Smooth muscle cell (in vitro differentiated cells): ENCODE measurements around the gene RHOF. TPM values are rescaled to one million over a fixed set of nuclear protein-coding genes. Genes with fewer than 3 reads are reported as not detected.

Experiments
- DNase-seq: peaks from one replicate; lab custom pipeline; 2025; ENCODE audit not compliant: unreplicated experiment; lab: John Stamatoyannopoulos, UW
- H2AFZ ChIP-seq: fragments of 200-600 bp; sonication (generic); 2 replicates; pipeline ENCODE4 v1.6.0; 2016; ENCODE audit warnings: antibody characterized with exemption, low read depth, mild to moderate bottlenecking
- H3F3A ChIP-seq: fragments of 200-600 bp; sonication (generic); 2 replicates; pipeline ENCODE4 v1.6.0; 2017; ENCODE audit warnings: antibody characterized with exemption, low read depth
- H3K27ac ChIP-seq: fragments of 200-600 bp; sonication (generic); 2 replicates; pipeline ENCODE4 v1.5.1; 2016; ENCODE audit warnings: low read depth, mild to moderate bottlenecking
- H3K27me3 ChIP-seq: fragments of 200-600 bp; sonication (generic); 2 replicates; pipeline ENCODE4 v1.6.1; 2016; ENCODE audit warnings: low read depth, mild to moderate bottlenecking
- H3K36me3 ChIP-seq: fragments of 200-600 bp; sonication (generic); 2 replicates; pipeline ENCODE4 v1.5.1; 2016; ENCODE audit warnings: low read depth
- H3K4me1 ChIP-seq: fragments of 200-600 bp; sonication (generic); 2 replicates; pipeline ENCODE4 v1.5.1; 2016; ENCODE audit warnings: low read depth
- H3K4me2 ChIP-seq: fragments of 200-600 bp; sonication (generic); 2 replicates; pipeline ENCODE4 v1.6.0; 2016; ENCODE audit warnings: mild to moderate bottlenecking
- H3K4me3 ChIP-seq: fragments of 200-600 bp; sonication (generic); 2 replicates; pipeline ENCODE4 v1.5.1; 2016; ENCODE audit warnings: mild to moderate bottlenecking
- H3K79me2 ChIP-seq: fragments of 200-600 bp; sonication (generic); 2 replicates; pipeline ENCODE4 v1.6.0; 2016; ENCODE audit warnings: low read depth, mild to moderate bottlenecking
- H3K9ac ChIP-seq: fragments of 200-600 bp; sonication (generic); 2 replicates; pipeline ENCODE4 v1.6.0; 2016; ENCODE audit warnings: low read depth
- H3K9me3 ChIP-seq: fragments of 200-600 bp; sonication (generic); replicated peaks from 2 replicates; pipeline ENCODE4 v1.5.1; 2016; ENCODE audit warnings: low read depth
- H4K20me1 ChIP-seq: fragments of 200-600 bp; sonication (generic); 2 replicates; pipeline ENCODE4 v1.6.0; 2016; ENCODE audit warnings: low read depth
- CTCF ChIP-seq: fragments of 200-600 bp; sonication (generic); IDR thresholded peaks from 2 replicates; pipeline ENCODE4 v1.5.1; 2017; ENCODE audit warnings: borderline replicate concordance, mild to moderate bottlenecking, antibody characterized with exemption; ENCODE audit not compliant: insufficient read depth, poor library complexity, severe bottlenecking
- whole genome bisulfite sequencing: methylation state at CpG from one replicate; pipeline ENCODE4 v1.1.7; 2016; ENCODE audit warnings: low lambda C conversion rate; 5-methylcytosine and 5-hydroxymethylcytosine counted together
- polyA plus RNA-seq: library from polyadenylated mRNA; unstranded; fragments of >200 nt; fragmentation: Nextera tagmentation; extraction: Ambion mirVana; gene quantifications from 2 replicates; pipeline ENCODE4 v1.2.1, GENCODE V29; 2016
- total RNA-seq: library from RNA; depleted of rRNA; stranded (reverse); fragments of >200 nt; gene quantifications from 2 replicates; pipeline ENCODE4 v1.2.3, GENCODE V29; 2014

The RHOF gene
- total and polyA plus RNA-seq, 2 experiments from 2014 or later, result 15.3 to 25.9 TPM

DNA sequence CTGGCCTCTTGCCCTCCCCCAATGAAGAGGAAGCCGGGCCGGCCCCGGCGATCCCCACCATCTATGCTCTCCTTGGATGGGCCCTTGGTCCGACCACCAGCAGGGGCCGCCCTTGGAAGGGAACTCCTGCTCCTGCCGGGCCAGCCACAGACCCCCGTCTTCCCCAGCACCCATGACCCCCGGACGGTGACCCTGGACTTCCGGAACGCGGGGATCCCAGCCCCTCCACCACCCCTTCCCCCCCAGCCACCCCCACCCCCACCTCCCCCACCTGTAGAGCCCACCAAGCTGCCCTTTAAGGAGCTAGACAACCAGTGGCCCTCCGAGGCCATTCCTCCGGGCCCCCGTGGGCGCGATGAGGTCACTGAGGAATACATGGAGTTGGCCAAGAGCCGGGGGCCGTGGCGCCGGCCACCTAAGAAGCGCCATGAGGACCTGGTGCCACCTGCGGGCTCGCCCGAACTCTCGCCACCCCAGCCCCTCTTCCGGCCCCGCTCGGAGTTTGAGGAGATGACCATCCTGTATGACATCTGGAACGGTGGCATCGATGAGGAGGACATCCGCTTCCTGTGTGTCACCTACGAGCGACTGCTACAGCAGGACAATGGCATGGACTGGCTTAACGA is 29.7 kb upstream of the RHOF start:
- no peak overlapping the region for H2AFZ ChIP-seq
- DNase-seq, result no peak
- TF ChIP-seq CTCF, result no peak
- no peak overlapping the region for H3K4me3 ChIP-seq
- no peaks in the 10 kb centered on the region for H3K36me3 ChIP-seq
- no peak overlapping the region for H3K9ac ChIP-seq
- no peak overlapping the region for H3K4me2 ChIP-seq
- H3K4me1 ChIP-seq, result no peaks in the 10 kb centered on the region
- H3K79me2 ChIP-seq, result no peaks in the 10 kb centered on the region
- WGBS, result 97% methylated on average over 23 of the region's 36 CpGs
- H3K9me3 ChIP-seq, result no peaks in the 10 kb centered on the region
- no peaks in the 10 kb centered on the region for H3F3A ChIP-seq
- H3K27ac ChIP-seq, result no peak overlapping the region
- peaks cover 5% of the 10 kb centered on the region for H4K20me1 ChIP-seq
- H3K27me3 ChIP-seq, result no peaks in the 10 kb centered on the region

- Histone ChIP-seq H3K27ac (no peak overlapping the region), H3K27me3 (no peaks in the 10 kb centered on the region), H4K20me1 (peaks cover 5% of the 10 kb centered on the region), H3K79me2 (no peaks in the 10 kb centered on the region), H3K4me3 (no peak overlapping the region), H3K4me1 (no peaks in the 10 kb centered on the region), H2AFZ (no peak overlapping the region), H3K9me3 (no peaks in the 10 kb centered on the region), H3K9ac (no peak overlapping the region), H3K36me3 (no peaks in the 10 kb centered on the region), H3K4me2 (no peak overlapping the region), H3F3A (no peaks in the 10 kb centered on the region)
- 97% methylated on average over 26 of the region's 39 CpGs for WGBS
- no peak for TF ChIP-seq CTCF
- no peak for DNase-seq
Observed at GRCh38 chr12:121822393-121823100, 29.1 kb upstream of the RHOF start.

DNA sequence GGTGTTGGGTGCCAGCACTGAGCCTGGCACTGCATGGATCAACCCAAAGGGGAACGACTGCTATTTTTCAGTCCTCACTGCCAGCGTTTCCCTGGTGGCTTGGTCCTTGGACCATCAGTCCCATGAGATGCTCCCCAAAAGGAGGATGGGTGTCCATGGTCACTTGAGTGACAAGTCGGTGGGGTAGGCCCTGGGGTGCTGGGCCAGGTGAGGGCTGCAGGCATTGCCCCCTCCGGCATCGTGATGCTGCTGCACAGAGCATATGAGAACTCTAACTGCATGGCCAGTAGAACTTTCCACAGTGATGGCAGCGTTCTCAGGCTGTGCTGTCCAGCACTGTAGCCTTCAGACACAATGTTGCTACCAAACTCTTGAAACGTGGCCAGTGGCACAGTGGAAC is 26.6 kb upstream of the RHOF start:
- Histone ChIP-seq H4K20me1 (peaks cover 18% of the 10 kb centered on the region), H3K36me3 (no peaks in the 10 kb centered on the region), H3K79me2 (peaks cover 5% of the 10 kb centered on the region), H2AFZ (no peak overlapping the region), H3K4me1 (no peaks in the 10 kb centered on the region), H3K9ac (no peak overlapping the region), H3K27ac (no peak overlapping the region), H3F3A (no peaks in the 10 kb centered on the region), H3K27me3 (no peaks in the 10 kb centered on the region), H3K9me3 (no peaks in the 10 kb centered on the region), H3K4me3 (no peak overlapping the region), H3K4me2 (no peak overlapping the region)
- no peak for DNase-seq
- TF ChIP-seq CTCF, result no peak
- WGBS, result 92% methylated on average over 7 of the region's 7 CpGs
